22Rv1 (cell line): ENCODE measurements around the gene TXNDC11.

Experiments used
- ZFX ChIP-seq: fragments of 450-650 bp; IDR thresholded peaks from 2 replicates; pipeline ENCODE4 v1.6.1; 2017; ENCODE audit warnings: antibody characterized with exemption, borderline replicate concordance
- TF ChIP-seq, protein P1 (sequence below): fragments of 450-650 bp; IDR thresholded peaks from 2 replicates; pipeline ENCODE4 v1.5.1; 2017; ENCODE audit warnings: mild to moderate bottlenecking

GRCh38 chr16:11697319-11697718, 45.3 kb downstream of the TXNDC11 start:
- TF ChIP-seq, protein P1, sequence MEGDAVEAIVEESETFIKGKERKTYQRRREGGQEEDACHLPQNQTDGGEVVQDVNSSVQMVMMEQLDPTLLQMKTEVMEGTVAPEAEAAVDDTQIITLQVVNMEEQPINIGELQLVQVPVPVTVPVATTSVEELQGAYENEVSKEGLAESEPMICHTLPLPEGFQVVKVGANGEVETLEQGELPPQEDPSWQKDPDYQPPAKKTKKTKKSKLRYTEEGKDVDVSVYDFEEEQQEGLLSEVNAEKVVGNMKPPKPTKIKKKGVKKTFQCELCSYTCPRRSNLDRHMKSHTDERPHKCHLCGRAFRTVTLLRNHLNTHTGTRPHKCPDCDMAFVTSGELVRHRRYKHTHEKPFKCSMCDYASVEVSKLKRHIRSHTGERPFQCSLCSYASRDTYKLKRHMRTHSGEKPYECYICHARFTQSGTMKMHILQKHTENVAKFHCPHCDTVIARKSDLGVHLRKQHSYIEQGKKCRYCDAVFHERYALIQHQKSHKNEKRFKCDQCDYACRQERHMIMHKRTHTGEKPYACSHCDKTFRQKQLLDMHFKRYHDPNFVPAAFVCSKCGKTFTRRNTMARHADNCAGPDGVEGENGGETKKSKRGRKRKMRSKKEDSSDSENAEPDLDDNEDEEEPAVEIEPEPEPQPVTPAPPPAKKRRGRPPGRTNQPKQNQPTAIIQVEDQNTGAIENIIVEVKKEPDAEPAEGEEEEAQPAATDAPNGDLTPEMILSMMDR: no peak
- TF ChIP-seq ZFX: no peak
